Measurements from ENCODE around the gene GNAQ.

GNAQ gene

DNA sequence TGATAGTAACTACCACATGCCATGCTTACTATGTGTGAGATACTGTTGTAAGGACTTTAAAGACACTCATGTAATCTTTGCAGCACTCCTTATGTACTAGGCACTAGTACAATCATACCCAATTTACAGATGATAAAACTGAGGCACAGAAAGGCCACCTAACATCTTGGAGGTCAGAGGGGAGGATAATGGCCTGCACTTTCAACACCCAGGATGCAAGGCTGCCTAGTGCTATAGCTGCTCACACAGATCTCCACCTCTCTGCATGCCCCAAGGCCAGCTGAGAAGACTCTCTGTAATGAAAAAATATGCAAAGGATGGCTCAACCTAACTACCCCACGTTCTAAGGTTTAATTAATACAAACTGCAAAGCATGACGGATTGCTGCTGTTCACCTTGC, 57.2 kb downstream of the GNAQ start:
- no peak for DNase-seq (ENCODE audit: low read depth in 2 of 2)

DNA sequence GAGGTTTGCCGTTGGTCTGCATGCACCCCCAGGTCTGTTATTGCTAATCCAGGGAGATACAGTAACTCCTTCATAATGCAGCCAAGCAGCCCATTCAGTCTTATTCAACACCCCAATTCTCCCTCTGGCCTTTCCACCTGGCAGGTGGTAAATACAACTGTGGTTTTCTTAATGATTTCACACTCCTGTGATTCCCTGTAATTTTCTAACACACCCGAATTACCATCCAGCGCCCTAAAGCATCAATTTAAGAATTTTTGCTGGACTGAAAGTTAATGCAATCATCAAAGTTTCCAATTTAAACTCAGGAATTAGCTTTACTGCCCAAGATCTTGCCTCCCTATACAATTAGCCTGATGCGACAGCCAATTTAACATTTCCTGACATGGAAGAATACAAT, 62.5 kb downstream of the GNAQ start:
- no peak for DNase-seq (ENCODE audit: low read depth in 2 of 2)

DNA sequence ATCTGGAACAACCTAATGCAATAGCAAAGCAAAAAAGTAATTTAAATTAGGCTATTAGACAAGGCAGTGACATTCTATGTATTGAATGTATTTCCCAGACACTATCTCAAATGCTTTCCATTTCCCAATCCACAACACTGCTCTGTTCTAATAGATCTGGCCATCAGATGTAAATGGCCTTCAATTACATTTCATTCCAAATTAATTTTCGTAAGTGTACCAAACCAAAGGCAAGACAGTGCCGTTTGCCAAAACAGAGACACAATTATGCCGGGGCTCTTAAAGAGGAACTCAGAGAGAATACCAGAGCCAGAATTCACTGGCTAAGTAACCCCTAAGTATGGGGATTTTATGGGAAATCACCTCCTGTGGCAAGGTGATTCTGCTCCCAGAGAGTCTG, 63.1 kb downstream of the GNAQ start:
- no peak for DNase-seq (ENCODE audit: low read depth in 2 of 2)

DNA sequence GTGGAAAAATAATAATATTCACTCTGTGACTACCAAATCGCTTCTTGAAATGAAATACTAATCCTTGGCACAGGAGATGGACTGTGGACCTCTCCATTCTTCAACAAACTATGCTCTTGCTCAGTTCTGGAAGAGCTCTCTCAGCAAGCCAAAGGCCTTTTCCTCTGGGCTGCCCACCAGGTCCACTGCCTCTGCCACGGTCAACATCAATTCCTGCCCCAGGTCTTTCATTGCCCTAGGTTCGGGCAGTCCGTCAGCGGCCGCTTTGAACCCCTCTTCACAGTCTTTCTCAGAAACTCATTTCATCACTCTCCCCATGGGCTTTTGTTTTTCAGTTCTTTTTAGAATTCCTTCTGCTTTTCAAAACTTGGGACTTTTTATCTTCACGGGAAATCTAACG, 64.9 kb downstream of the GNAQ start:
- no peak for DNase-seq (ENCODE audit: low read depth in 2 of 2)

DNA sequence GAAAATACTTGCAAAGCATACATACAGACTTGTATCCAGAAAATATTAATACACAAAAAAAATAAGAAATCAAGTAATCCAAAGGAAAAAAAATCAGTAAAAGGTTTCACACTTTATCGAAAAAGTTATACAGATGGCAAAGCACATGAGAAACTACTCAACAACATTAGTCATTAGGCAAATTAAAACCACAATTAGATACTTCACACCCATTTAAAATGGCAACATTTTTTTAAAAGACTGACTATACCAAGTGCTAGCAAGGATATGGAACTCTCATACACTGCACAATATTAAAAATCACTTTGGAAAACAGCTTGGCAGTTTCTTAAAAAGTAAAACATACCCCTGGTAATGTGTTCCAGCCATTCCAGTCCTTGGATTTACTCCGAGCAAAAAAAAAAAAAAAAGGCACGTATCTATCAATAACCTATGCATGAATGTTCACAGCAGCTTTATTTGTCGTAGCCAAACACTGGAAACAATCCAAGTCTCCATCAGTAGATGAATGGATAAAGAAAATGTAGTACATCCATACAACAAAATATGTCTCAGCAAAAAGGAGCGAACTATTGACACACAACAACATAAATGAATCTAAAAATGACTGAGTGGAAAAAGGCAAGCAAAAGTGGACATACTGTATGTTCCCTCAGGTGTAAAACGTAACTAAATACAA, 66.0 kb downstream of the GNAQ start:
- no peak for DNase-seq (ENCODE audit: low read depth in 2 of 2)

DNA sequence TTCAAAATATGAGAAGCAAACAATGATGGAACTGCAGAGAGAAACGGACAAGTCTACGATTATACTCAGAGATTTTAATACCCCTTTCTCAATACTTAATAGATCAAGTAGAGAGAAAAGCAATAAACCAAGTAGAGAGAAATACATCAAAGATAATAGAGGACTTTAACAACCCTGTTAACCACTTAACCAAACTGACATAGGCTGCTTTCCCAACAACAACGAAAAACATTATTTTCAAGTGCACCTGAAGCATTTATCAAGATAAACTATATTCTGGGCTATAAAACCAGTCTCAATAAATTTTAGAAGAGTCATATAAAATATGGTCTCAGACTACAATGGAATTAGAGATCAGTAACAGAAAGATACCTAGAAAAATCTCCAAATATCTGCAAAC, 67.4 kb downstream of the GNAQ start:
- no peak for DNase-seq (ENCODE audit: low read depth in 2 of 2)

DNA sequence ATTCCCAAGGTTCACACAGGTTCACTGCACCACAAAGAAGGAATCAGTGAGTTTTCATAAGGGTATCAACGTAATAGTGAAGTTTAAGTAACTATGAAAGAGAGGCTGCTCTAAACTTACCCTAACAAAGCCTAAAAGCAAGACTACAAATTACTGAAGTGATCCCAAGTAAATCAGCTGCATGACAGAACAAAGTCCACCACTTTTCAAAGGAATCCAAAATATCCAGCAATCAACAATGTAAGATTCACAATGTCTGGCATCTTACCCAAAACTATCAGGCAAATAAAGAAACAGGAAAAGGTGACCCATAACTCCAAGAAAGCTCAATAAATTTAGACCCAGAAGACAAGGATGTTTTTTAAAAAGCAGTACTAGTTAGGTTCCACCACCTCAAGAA, 70.1 kb downstream of the GNAQ start:
- DNase-seq (ENCODE audit: low read depth in 2 of 2) = no peak

DNA sequence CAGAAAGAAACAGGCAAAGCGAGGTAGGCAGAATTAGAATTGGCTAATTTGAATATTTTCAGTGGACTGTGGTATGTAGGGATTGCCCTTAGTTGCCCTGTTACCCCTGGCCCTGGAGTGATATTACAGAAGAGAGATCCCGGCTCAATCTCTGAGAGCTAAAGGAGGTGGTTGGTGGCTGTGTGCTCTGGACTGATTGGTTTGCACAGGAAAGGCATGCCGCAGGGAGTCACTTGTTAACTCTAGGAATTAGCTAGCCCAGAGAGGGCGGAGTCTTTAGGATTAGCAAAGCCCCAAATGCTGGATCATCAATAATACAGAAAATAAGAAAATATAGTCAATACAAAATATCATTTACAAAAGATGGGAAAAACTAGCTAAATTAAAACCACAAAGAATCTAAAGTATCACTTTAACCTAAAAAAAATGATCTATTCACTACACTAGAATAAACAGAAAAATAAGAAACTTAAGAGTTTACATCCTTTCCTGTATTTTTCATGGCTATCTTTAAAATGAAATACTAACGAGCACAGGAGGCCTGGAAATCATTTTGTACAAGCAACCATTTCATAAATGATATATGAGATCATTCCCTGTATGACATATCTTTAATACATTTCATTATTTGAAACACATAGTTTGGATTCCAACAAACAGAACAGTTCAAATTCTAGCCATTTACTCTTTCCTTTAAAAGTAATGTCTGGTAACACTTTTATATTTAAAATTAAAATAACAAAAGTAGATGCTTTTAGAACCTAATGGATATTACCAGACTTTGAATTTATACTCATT, 71.1 kb downstream of the GNAQ start:
- DNase-seq (ENCODE audit: low read depth in 2 of 2) = no peak

DNA sequence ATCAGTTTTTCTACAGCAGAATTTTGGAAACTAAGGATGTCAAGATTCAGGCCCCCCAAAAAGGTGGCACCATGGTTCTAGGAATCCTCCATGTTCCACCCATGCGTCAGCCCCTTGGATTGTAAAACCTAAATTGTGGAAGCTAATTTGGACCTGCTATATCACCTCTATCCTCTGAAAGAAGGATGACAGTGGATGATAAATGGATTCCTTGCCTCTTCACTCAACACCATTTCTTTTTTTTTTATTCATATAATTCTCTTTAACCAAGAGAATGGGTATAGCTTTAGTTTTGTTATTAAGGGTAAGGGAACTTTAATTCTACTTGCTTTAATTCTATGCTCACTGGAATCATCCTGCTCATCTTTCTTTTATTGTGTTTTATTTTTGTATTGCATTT, 71.8 kb downstream of the GNAQ start:
- DNase-seq (ENCODE audit: low read depth in 2 of 2) = no peak

DNA sequence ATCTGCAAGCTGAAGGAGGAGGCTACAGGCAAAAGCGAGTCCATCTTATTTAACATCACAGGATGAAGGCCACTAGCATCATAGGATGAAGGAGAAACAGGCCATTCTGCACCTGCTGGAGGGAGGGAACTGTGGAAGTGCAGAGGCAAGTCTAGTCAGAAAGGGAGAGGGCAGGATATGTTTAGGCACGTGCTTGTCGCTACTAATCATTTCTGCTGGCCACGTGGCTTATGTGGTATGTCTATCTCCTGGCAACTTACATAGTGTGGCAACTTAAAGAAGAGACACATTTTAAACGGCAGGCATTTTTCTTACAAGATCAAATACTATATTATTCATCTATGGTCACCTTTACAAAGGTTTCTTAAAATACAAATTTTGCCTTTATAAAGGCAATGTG, 74.0 kb downstream of the GNAQ start:
- DNase-seq (ENCODE audit: low read depth in 2 of 2) = no peak

DNA sequence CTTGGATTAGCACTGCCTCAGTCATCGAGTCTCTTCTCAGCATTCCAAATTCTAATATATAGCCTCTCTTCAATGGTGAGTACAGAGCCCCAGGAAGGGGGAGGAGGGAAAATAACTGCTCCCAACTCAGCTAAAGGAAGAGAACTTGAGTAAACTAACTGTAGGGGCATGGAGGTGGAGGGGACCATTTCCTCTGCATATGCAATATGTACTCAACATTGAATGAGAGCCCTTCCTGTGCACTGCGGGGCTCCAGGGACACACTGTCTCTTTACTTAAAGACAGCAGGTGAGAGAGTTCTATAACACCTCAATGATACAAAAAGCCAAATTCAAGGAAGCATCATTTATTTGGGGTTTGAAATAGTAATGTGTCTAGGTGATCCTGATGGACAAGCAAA, 75.1 kb downstream of the GNAQ start:
- DNase-seq (ENCODE audit: low read depth in 2 of 2) = no peak

DNA sequence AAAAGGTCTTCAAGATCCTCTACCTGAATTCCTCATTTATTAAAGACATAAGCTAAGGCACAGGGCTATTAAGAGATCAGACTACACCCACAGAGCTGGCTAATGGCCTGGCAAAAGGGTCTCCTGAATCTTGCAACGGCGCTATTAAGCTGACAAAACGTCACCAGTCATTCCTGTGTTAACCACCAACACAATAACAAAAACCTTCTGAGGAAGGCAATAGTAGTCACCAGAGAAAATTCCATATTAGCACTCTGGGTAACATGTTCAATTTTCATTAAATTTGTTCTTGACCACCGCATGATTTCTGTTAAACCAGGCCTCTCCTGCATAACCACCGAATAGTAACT, 77.0 kb downstream of the GNAQ start:
- DNase-seq (ENCODE audit: low read depth in 2 of 2) = no peak

DNA sequence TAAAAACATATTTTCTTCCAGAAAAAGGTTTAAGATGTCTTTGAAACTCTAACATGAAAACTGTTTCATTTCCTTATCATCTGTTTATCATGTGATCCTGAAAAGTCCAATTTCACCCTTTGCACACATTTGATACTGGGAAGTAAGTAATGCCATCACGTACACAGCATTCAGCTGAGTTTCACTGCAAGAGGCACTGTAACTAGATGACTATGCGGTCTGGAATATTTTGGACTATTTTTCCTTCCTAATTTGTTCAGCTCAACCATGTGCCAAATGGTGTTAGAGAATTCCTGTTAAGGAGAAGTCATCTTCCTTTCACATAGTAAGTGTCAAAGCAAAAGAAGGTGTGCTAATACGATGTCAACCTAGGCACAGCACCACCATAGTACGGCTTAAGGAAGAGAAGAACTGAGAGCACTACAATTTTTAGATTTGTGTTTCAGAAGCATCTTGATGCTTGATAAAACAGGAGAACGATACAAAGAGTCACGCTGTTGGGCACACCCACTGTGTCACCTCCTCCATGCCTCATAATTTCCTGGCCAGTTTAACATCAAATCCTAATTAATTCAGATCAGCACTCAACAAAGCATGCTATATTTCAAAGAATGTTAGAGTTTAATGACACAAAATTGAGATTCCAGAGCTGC, 77.5 kb downstream of the GNAQ start:
- DNase-seq (ENCODE audit: low read depth in 2 of 2) = no peak

DNA sequence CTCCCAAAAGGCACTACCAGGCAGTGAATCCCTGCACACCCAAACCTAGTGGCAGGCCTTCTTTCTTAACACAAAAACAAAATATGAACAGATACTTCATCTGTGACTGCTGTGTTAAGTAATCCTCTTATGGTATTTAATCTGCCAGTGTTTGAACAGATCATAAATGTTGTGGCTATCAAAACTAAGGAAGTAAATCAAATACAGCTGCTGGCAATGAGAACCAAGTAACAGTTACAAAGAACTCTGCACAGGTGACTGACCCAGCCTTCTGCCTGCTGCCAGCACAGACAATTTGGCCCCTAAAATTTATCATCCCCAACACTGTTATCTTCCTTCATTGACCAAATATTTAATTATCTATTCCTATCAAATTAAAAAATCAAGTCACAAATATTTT, 78.0 kb downstream of the GNAQ start:
- DNase-seq (ENCODE audit: low read depth in 2 of 2) = no peak

DNA sequence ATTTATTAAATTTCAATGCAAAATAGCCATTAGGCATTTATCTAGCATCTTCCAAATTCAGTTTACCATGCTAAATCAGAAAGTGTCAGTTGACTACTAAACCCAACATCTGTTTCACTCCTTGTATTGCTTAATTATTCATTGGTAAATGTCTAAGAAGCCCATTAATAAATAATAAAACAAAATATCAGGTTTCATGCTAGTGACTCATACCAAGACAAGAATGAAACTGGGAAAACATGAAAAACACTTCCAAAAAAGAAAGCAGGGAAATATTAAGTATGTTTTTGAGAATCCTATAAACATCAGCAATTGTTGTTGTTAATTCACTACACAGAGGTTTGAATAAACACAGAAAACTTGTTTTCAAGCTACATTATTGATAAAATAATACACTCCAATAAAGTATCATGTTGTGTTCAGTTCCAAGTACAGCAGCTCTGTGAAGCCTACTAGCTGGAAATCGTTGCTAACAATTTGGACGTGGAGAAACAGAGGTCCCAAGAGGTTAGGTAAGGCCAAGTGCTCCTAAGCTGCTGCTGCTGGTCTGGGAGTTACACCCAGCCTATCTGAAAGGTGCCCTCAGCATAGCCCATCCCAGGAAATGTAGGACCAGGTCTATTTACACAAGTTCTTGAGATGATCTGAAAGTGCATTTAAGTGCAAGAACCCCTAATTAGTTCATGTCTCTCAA, 78.8 kb downstream of the GNAQ start:
- no peak for DNase-seq (ENCODE audit: low read depth in 2 of 2)

DNA sequence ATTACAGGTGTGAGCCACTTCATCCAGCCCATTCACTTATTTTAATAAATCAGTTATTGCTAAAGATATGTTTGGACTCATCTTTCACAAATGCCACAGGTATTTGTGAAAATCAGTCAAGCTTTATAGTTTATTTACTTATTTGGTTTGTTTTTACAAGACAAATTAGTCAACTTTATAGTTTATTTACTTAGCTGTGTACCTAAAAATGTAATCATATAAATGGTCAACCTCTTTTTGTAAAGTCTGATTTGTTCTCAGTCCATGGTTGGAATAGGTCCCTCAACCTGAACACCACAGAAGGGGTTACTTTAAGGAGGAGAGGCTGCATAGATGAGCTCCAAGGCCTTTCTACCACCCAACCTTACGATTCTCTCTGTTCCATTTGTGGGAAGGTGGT, 80.2 kb downstream of the GNAQ start:
- DNase-seq (ENCODE audit: low read depth in 2 of 2) = no peak

DNA sequence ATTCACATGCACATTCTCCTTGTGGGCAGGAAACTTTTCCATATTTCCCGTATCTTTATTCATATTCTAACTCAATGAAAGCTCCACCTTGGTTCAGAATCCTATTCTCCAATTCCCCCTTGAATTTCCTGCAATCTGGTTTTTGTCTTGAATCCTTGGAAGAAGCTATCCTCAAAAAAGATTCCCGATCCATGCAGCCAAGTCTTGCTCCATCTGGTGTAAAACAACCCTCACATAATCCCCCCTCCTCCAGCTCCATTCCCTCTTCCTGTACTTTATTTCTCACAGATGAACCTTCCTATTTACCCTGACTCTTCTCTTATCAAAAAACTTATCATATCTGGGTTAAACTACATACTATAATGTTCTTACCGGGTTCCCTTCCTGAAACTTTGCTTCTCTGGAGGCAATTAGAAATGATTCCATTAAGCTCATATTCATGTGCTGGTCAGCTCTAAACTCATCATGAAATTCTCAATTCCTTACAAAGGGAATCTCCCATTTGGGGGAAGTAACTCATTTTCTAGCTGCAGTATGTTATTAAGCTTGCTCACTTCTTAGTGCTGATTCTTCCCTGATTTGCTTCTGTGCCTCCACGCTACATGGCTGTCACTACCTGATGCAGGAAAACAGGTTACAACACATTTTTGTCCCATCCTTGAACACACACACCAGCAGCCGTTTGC, 81.7 kb downstream of the GNAQ start:
- DNase-seq (ENCODE audit: low read depth in 2 of 2) = no peak

DNA sequence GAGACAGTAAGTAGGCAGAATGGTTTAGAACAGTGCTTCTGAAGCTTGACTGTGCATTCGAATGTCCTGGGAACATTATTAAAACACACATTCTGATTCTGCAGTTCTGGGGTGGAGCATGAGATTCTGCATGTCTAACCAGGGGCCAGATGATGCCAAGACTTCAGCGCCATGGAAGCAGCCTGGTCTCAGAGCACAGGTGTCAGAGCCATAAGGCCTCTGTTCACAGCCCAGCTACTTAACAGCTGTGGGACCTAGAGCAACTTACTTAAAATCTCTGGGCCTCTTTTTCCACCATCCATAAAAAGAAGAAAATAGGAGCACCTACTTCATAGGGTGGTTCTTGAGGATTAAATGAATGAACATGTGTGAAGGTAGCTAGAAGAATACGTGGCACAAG, 84.0 kb downstream of the GNAQ start:
- no peak for DNase-seq (ENCODE audit: low read depth in 2 of 2)

DNA sequence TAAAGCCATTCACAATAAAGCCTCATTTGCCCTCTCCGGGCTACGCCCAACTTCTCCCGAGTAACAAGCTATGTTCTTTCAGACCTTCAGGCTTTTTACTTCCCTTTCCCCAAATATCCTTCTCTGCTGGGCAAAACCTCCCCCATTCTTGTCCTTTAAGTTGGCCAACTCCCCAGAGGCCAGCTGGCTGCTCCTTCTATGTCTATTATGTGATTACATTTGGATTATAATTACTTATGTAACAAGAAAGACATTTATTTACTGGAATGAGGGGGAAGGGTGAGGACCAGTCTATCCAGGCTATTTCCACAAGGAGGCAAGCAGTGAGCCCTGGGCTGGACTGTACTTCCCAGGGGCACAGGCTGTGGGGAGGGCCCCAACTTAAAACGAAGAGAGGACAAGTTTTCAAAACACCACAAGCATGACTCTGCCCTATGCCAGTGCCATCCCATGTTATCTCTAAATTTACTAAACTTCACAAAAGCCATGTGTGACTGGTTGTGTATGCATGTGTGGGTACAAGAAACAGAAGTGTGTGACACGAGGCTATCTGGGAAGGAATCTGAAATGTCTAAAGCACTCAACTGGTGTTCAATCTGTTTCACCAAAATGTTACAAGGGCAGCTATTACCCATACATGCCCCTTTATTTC, 84.5 kb downstream of the GNAQ start:
- DNase-seq (ENCODE audit: low read depth in 2 of 2) = no peak

DNA sequence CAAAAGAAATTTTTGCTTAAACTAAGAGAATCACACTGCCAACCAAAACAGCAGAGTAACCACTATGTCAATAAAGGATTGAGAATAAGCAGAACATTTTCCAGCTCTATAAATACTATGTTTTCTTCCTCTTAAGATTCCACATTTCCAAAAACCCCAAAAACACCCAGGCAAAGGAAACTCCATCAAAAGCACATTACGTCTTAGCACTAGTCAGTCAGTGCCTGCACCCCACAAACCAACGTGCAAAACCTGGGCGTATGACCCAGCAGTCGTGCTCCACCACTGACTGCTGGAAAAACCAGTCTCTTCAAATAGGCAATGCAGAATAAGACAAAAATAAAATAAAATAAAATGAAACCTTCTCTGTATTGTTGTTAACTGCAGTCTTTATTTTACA, 85.3 kb downstream of the GNAQ start:
- DNase-seq (ENCODE audit: low read depth in 2 of 2) = no peak

DNA sequence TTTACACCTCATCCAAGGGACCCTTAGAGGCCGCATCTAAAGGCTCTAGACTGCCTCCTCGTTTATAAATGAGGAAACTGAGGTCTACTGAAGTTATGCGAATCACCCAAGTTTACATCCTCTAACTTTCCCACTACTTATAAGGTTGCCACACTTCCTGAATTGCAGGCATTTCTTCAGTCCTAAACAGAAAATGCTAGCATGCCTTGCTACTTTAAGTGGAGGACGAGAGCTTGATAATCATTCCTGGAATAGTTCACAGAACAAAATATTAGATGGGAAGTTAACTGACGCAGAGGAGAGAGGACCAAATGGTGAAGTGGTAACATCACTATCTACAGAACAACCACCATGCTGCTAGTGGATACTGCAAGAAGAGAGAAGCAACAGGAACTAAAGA, 85.8 kb downstream of the GNAQ start:
- no peak for DNase-seq (ENCODE audit: low read depth in 2 of 2)
